Fibroblast of pulmonary artery (primary cell): Measurements from ENCODE around the gene ADORA3.

Experiments used
- DNase-seq: peaks from one replicate; pipeline ENCODE4 v3.0.0-alpha.2; 2010; ENCODE audit warnings: low read depth
- H3K4me3 ChIP-seq: replicated peaks from 2 replicates; pipeline ENCODE4 v1.5.1; 2011; ENCODE audit warnings: low read depth, mild to moderate bottlenecking, control low read depth, low read length, moderate library complexity
- CTCF ChIP-seq: IDR thresholded peaks from 2 replicates; pipeline ENCODE4 v1.5.1; 2011; ENCODE audit warnings: mild to moderate bottlenecking, control low read depth, low read length, inconsistent platforms; ENCODE audit errors: missing control alignments

Gene ADORA3

GRCh38 chr1:111486431-111486830 lies 17.0 kb downstream of the ADORA3 start:
- TF ChIP-seq CTCF = no peak
- no peak for DNase-seq
- no peak overlapping the region for H3K4me3 ChIP-seq

GRCh38 chr1:111484391-111485026 lies 18.9 kb downstream of the ADORA3 start:
- no peak overlapping the region for H3K4me3 ChIP-seq
- TF ChIP-seq CTCF = no peak
- no peak for DNase-seq

DNA sequence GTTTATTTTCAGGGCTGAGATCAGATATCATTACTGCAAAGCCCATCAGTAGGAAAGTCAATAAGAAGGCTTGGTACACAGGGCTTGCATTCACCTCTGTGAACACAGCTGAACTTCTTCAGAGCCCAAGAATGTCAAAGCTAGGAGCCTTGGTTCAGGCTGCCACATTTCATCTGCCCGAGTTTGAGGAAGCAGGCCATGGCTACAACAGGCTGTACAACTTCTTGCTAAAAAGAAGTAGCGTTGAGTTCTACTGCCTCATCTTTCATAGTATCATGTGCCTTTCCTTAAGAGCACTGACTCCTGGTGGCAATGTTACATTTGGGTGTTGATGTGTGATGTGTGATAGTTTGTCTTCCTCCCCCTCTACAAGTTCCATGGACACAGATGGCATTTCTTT lies 19.6 kb downstream of the ADORA3 start:
- DNase-seq = no peak

DNA sequence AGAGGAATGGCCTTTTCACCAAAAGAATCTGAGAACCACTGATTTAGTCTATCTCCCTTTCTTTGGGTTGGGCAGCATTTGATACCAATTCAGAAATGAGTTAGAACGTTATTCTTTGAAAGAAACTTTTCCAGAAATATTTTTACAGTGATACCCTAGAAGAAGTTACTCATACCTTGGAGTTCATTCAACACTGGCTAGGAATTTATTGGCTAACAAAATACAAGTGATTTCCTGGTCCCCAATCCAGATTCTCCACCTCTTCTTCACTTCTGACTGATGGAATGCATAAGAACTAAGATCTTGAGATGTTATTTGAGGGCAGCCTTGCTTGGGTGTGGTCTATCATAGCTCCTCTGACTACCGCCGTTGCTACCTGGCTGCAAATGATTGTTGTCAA lies 20.3 kb downstream of the ADORA3 start:
- H3K4me3 ChIP-seq = no peak overlapping the region
- peak; percentile 15 for DNase-seq
- TF ChIP-seq CTCF = no peak

More for the DNA sequence above, 19.6 kb downstream of the ADORA3 start:
- H3K4me3 ChIP-seq = no peak overlapping the region
- TF ChIP-seq CTCF = no peak

DNA sequence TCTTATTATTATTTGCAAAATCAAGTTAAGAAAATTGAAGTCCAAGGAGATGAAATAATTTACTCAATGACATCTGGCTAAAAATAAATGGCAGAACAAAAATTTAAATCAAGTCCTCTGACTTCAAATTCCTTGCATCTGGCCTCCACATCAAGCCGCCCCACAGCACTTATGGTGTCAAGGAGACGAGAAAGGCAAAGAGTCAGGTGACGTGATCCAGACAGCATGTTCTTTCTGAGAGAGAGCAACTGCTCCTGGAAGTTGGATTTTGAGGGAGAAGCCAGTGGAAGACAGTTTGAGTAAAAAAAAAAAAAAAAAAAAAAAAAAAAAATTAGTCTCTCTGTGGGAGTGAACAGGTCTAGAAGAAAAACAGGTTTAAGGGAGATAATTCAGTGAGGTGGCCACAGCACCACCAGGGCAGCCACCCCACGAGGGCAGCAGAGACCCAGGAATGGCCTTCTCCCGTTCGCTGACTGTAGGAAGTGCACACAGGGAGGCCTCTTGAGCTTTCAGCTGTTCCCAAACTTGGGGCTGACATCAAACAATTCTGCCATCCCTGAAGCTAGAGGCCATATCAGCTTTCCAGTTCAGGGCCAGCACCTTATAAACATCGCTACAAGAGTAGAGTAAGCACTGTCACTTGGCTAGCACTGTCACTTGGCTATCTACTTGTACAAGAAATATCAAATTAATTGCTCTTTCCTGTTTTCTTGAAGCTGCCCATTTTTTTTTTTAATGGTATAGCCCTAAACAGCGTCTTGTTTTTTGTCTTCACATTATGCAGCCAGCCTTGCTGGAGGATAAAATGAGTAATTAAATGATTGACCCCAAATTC lies 21.8 kb downstream of the ADORA3 start:
- peak; percentile 84 for TF ChIP-seq CTCF
- peak; percentile 82 for DNase-seq
- H3K4me3 ChIP-seq = no peak overlapping the region

DNA sequence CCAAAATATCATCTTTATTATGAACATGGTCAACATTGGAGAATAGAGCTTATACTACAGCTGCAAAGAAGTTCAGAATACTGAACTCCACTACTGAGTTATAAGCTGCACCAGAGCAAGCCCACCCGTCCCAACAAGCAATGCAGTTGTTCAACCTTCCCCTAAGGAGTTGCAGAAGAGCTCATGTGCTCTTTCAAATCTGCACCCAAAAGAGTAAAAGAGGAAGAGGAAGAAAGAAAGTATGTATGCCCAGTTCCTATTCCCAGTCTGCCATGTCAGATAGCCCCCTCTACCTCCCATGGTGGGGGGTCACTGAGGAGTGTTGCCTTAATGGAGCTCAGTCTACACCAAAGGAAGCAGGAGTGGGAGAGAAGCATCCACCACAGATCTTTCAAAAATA lies 22.8 kb downstream of the ADORA3 start:
- TF ChIP-seq CTCF = no peak
- no peak for DNase-seq
- no peak overlapping the region for H3K4me3 ChIP-seq
